ENCODE measurements around the gene ZNG1B.
"Not testable (repeated sequence)": the region's sequence is repeated elsewhere in the genome, so short reads cannot be mapped to it uniquely, and the experiment has no call there.

The ZNG1B gene

DNA sequence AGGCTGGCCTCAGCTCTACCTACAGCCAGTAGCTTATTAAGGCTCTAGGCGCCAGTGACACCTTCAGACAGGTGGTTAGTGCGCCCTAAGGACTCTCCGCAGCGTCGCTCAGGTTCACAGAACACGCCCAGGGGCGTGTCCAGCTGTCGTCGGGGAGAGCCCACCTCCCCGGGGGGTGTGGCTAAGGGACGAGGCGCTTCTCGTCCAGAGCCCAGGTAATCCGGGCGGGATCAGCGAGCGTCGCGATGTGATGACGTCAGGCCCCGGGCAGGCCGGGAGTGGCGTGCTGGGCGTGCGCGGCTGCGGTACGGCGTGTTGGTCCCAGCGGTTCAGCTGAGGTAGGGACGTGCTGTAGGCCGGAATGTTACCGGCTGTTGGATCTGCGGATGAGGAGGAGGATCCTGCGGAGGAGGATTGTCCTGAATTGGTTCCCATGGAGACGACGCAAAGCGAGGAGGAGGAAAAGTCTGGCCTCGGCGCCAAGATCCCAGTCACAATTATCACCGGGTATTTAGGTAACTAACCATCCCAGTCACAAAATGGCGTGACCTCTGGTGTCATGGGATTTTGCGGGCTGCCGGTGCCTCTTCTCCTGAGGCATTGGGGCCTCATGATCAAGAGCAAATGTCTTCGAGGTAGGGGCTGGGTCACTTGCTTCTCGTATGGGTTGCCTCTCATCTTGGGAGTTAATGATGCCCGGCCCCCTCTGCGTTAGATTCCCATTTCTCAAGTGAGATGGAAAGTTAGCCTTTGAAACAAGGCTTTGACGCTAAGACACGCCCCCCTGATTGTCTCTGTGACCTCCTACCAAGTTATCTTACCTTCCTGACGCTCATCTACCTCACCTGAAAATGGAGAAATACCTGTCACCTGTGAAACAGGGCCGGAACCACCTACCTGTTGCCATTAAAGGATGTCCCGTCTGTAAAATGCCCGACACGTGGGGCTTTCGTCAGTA, at the start of gene ZNG1B:
ZNG1B (plus strand) TSS at position 184 of the 958 bp plus-strand sequence; CDS start at position 362, 178 bp downstream.
- not testable (repeated sequence) for DNase-seq

DNA sequence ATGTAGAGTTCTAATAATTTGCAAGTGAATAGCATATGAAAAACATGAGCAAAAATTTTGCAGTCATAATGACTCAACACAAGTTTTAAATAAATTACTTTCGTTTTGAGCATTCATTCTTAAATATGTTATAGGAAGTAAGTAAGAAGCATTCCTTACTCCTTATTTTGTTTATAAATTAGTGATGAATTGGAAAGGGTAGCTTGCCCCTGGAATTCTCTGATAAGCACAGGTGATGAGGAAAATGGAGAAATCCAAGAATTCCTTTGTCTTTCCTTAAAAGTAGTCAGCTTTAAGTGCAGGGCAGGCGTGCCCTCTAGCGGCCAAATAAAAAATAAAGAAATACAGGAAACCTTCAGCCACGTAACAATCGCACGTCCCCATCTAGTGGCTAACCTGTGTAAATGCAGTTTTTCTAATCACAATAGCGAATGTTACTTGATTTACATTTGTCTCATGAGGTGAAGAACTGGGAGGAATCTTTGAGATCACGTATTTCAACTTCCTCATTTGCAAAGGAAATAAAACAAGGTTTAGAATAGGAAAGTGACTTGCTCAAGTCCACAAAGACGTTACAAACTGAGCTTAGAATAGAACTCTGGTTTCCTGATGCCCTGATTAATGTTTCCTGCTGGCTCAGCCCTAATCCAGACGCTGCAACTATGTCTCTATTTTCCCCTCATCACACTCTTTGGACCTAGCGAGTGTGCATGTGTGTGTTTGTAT, 47.2 kb upstream of the ZNG1B start:
- DNase-seq: no peak

DNA sequence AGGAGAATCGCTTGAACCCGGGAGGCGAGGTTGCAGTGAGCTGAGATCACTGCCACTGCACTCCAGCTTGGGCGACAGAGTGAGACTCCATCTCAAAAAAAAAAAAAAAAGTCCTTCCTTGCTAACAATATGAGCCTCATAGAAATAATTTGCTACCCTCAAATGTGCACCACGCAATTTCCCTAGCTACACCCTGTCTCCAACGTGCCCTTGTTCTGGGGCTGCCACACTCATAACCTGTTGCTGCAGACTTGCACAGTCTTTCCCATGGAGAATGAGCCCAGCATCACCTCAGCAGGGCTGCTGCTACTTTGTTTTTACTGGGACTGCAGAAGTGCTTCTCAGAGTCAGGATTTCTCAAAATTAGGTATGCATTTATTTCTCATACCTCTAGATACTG, 46.4 kb upstream of the ZNG1B start:
- no peak for DNase-seq

DNA sequence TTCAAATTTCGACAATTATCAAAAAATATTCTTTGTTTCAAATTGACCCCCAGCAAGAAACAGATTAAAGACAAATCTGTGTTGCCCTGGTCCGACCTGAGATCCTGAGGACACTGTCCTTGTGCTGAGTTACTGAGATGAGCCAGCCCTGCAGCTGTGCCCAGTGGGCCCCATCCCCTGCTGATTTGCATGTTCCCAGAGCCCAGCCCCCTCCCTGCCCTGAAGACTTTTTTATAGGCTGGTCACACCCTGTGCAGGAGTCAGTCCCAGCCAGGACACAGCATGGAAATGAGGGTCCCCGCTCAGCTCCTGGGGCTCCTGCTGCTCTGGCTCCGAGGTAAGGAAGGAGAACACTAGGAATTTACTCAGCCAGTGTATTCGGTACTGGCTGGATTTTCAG, 31.4 kb upstream of the ZNG1B start:
- DNase-seq: no peak

DNA sequence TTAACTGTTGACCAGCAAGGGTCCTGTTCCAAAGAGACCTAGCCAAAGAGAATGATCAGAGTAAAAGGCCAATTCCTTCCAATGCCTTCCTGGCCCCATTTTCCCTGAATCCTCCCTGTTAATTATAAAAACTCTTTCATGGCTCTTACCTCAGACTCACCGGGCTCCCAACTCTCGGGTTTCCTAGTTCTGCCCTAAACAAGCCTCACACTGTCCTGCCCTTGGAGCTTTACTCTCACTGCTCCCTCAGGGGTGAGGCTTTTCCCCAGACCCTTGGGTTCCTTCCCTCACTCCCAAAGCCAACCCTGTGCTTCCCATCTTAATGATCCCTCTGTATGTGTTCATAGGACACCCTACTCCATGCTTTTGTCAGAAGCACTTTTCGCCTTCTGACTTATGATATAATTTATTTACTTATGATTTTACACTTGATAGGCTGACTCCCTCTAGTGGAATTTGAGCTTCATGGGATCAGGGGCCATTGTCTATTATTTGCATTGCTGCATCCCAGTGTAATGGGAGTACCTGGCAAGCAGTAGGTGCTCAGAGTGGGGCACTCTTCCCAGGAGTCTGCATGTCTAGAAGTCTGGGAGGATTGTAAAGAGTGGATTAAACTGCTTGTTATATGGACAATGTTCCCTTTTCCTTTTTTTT, 29.9 kb upstream of the ZNG1B start:
- no peak for DNase-seq

DNA sequence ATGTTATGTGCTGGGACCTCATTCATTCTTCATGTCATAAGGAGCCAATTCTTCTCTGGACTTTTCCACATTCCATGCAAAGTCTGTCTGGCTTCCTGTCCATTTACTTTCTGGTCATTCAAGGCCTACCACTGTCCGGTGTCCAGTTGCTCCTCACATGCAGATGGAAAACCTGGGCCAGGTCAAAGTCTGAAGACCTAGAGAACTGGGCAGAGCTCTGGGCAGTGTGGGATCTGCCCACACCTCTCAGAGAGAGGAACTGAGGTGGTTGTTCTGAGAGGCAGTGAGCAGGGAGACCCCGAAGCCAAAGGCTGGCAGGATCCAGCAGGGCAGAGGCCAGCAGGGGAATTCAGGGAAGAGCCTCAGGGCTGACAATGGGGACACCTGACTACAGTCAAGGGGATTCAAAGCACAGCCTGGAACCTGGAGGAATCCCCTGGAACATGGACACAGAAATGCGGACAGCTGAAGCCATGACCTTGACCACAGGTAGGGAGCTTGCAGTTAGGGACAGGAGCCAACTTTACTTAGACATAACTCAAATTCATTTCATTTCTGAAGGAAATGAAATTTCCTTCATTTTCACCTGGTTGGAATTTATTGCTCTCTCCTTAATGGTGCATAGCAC, 25.7 kb upstream of the ZNG1B start:
- not testable (repeated sequence) for DNase-seq

DNA sequence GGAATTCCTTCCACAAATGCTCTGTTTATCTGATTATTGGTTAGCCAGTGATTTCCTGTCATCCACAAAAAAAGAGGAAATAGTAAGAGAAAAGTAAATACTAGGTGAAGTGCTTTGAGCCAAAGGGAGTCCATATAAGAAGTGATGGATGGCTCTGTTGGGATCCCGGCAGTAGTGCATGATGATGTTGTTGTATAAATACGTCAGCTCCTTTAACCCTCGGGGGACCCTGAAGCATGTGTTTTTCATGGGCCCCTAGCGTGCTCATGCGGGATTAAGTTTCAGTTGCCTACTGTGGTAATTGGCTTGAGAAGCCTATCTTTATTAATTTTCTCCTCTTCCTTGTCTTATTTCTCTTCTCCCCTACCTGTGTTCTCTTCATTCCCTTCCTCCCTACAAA, 24.7 kb upstream of the ZNG1B start:
- DNase-seq: not testable (repeated sequence)

DNA sequence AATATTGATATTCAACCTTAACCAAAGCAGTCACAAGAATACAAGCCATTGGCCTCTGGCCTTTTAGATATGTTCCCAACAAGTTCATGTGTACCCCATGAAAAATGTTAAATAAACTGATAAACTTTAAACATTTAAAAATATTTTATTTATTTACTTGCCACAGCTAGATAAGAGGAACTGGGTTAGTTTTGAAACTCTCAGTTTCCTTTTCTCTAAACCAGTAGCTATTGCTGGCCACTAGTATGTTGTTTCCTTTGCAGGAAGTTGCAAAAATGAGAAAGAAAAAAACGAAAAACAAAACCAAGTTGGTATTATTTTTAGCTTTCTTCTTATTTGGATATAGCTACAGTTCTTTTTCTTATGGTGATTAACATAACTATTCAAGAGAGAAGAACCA, 5.7 kb upstream of the ZNG1B start:
- DNase-seq: not testable (repeated sequence)

DNA sequence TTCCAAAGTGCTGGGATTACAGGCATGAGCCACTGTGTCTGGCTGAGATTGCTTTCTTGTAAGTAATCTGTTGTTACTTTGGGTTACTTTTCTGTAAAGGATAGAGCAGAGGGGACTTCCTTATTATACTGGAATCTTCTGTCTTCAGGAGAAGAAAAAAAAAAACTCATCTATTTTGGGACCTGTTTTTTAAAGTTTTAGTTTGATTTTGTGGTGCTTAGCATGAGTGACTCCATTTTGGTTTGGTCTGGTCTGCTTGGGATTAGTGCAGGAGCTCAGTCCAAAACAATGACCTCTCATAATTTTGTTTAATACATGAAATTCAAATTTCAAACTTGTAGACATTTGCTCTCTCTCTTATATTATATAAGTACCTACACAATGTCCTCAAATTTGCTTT, 4.0 kb upstream of the ZNG1B start:
- not testable (repeated sequence) for DNase-seq

DNA sequence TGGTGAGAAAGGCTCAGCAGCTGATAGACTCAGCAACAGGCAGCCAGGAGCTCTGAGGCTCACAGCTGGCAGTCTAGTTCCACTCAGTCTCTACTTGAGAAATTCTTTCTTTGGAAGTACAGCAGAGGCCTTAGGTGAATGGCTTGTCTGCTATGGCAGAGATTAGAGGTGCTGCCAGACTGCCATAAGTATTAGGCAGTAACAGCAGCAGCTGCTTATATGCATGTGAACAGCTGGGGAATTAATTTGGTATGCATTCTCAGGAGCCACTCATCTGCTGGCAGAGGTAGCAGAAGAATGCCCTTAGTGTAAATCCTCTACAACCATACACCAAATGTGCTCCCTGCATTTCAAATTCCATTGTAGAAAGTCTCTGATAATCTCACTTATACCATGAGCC, 28.3 kb downstream of the ZNG1B start:
- not testable (repeated sequence) for DNase-seq

DNA sequence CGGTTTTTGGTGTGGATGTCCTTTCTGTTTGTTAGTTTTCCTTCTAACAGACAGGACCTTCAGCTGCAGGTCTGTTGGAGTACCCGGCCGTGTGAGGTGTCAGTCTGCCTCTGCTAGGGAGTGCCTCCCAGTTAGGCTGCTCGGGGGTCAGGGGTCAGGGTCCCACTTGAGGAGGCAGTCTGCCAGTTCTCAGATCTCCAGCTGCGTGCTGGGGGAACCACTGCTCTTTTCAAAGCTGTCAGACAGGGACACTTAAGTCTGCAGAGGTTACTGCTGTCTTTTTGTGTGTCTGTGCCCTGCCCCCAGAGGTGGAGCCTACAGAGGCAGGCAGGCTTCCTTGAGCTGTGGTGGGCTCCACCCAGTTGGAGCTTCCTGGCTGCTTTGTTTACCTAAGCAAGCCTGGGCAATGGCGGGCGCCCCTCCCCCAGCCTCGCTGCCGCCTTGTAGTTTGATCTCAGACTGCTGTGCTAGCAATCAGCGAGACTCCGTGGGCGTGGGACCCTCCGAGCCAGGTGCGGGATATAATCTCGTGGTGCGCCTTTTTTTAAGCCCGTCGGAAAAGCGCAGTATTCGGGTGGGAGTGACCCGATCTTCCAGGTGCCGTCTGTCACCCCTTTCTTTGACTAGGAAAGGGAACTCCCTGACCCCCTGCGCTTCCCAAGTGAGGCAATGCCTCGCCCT, 39.3 kb downstream of the ZNG1B start:
- not testable (repeated sequence) for DNase-seq

DNA sequence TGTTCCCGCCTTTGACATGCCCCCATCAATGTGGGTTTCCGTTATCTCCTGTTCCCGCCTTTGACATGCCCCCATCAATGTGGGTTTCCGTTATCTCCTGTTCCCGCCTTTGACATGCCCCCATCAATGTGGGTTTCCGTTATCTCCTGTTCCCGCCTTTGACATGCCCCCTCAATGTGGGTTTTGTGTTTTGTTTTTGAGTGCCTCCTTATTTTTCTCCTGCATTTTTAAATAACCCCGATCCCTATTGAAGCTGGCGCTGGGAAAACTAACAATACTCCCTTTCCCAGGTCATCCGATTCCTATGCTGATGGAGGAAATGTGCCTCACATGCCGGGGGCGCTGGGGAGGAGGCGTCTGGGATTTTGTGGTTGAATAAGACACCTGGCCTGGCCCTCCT, 59.0 kb downstream of the ZNG1B start:
- DNase-seq: not testable (repeated sequence)

DNA sequence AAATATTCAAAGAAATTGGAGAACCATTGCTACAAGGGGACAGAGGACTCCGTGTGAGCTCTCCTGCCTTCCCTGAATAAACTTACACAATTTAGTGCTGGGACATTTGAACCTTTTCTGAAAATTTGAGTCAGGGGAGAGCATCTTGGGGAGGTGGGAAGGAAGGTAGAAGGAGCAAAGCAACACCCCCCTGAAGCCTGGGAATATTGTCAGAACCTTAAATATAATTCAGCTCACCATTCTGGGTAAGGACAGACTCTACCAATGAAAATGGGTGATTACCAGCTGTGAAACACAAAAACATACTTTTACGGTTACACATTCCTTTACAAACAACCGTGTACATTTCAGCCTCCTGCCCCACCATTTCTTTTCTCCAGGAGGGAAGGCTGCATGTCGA, 60.9 kb downstream of the ZNG1B start, which contains the start of gene FOXD4L1:
FOXD4L1 (plus strand) TSS at position 301 of the 400 bp plus-strand sequence. CDS start 592 bp downstream, outside the sequence.
- DNase-seq: not testable (repeated sequence)

DNA sequence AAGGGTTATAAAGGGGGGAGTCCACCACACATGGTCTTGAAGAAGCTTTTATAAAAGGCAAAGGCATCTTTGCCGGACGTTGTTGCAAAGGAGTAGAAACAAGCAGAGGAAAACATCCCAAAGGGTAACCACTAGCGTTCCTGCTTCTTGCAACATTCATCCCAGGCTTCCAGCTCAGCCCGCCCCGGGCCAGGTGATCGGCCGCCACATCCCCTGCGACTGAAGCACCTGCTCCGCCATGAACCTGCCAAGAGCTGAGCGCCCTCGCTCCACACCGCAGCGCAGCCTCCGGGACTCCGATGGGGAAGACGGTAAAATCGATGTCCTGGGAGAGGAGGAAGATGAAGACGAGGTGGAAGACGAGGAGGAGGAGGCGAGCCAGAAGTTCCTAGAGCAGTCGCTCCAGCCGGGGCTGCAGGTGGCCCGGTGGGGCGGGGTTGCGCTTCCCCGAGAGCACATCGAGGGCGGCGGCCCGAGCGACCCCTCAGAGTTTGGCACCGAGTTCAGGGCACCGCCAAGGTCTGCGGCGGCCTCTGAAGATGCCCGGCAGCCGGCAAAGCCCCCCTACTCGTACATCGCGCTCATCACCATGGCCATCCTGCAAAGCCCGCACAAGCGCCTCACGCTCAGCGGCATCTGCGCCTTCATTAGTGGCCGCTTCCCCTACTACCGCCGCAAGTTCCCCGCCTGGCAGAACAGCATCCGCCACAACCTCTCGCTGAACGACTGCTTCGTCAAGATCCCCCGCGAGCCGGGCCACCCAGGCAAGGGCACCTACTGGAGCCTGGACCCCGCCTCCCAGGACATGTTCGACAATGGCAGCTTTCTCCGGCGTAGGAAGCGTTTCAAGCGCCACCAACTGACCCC, 61.8 kb downstream of the ZNG1B start:
- DNase-seq: not testable (repeated sequence)

DNA sequence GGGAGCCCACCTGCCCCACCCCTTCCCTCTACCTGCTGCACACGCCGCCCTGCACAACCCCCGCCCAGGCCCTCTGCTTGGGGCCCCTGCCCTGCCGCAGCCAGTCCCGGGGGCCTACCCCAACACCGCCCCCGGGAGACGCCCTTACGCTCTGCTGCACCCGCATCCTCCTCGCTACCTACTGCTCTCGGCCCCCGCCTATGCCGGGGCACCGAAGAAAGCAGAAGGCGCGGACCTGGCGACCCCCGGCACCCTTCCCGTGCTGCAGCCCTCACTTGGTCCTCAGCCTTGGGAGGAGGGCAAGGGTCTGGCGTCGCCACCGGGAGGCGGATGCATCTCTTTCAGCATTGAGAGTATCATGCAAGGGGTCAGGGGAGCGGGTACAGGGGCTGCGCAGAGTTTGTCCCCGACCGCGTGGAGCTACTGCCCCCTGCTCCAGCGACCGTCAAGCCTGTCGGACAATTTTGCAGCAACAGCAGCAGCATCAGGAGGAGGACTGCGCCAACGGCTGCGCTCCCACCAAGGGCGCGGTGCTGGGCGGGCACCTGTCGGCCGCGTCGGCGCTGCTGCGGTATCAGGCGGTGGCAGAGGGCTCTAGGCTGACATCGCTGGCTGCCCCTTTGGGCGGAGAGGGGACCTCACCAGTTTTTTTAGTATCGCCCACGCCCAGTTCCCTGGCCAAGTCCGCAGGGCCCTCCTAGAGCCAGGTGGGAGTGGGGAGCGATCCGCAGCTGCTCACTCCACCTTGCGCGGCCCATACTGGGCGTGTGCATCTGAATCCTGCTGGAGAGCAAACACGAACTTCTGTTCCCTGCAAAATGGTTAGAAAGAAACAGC, 62.6 kb downstream of the ZNG1B start:
- not testable (repeated sequence) for DNase-seq

DNA sequence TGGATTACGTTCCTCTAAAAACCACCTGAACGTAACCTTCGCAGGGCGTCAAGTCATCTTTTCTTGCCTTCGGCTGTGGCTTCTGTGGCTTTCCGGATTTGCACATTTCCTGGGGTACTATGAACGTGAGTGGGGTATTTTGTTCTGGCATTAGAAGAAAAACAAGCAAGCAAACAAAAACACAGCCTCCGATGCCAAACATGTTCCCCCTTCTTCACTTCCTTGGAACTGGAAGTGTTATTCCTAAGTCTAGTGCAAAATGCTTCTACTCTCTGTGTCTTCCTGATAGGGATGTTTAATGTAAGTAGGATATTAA, 63.2 kb downstream of the ZNG1B start:
- DNase-seq: not testable (repeated sequence)

DNA sequence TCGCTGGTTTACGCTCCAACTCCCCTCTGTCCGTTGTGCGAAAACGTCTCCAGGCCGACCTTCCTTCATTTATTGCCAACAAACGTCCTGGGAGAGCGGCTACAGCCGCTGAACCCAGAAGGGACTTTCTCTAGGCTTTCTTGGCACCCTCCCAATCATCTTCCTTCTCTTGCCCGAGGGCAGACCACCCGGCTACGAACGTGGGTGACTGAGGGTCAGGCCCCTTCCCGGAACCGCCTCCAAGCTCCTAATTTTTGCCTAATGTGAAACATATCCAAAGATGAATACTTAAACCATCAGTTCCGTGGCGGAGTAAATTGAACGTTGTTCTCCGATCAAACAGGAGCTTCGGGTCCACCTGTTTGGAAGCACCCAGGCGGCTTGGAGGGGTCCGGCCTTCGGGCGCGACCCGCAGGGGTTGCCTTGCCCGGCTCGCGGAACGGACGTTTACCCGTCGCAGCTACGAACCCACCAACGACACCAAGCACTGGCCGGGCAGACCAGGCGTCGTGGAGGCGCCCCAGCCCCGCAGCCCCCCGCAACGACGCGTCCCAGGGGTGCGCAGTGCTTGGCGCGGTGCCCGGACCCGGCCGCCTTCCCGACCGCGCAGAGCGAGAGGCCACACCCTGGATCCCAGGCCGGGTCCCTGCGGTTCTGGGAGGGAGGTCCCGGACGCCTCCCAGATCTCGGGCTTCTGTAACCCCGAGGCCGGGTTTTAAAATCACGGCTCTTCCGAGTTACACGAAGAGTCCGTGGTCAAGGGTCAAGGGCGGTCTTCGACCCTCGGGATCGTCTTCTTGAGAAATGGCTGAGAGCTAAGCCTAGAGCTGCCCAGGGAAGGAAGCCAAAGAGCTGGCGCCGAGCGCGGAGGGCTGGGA, 65.0 kb downstream of the ZNG1B start:
- not testable (repeated sequence) for DNase-seq

DNA sequence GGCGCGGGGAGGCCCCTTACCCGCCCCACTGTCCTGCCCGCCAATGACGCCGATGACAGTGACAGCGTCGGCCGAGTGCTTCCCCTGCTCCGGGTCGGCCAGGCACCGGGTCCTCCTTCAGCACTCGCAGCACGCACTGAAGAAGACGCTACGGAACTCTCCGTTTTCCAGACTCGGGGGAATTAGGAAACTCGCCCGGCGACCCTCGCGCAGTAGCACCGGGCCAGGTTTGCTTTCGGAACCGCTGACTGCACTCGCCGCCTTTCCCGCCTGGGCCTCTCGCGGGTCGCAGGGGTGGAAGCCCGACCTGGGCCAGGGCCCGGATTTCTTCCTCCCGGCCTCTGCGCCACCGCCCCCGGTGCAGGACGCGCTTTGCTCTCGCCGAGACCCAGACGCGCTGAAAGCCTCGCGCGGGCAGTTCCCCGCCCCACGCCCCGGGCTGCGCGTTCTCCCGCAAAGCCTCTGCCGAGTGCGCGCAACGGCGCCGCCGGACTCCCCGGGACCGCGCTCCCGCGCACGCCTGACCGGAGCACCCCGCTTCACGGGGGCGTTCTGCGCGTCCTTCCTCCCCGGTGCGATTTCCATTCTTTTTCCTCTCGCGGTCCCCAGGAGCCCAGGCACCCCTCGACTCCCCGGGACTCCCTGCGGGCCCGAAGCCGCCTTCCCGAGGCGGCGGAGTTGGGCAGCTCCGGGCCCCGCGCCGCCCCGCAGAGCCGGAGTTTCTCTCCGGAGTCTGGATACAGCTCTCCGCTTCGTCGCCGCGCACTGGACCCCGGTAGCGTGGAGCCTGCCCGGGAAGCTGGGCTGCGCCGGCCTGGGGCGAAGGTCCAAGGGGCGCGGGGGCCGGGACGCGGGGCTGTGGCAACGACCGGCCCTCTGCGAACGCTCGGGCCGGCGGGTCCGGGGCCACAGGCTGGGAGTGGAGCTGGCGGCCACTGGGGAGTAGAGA, 65.9 kb downstream of the ZNG1B start:
- DNase-seq: not testable (repeated sequence)
